ENCODE results near the gene NDUFS3.

NDUFS3 gene

DNA sequence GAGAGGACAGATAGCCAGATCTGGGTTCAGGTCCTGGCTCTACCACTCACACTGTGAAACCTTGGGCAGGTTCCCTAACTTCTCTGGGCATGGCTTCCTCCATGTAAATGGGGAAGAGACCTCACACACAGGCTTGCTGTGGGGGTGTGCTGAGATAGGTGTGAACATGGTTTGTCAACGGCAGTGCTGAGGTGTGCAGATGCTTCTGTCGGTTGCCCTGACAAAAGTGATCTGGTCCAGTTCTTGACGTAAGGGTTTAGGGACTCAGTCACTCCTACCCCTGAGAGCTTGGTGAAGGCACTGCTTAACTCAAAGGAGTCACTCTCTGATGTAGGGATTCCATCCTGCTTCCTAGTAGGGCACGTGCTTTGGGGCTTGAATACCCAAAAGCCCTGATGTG lies 13.4 kb downstream of the NDUFS3 start:
- FAIRE-seq, result no peak

DNA sequence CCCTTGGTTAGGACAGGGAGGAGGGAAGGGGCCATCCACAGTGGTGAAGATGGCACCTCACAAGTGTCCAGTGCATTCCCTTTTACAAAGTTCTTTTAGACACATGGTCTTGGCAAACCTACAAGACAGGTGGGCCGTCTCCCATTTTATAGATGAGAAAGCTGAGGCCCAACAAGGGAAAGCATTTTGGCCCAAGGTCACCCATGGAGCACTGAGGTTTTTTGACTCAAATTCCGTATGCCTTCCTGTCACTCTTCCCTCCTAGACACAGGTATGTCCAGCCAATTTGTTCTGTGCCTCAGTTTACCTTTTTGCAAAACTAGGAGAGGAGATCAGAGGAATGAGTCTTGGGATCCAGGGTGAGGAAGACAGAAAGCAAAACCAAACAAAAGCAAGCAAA lies 14.1 kb downstream of the NDUFS3 start:
- no peak for FAIRE-seq

- no peak for FAIRE-seq
Measured at GRCh38 chr11:47593492-47593933, 14.6 kb downstream of the NDUFS3 start.

GRCh38 chr11:47593934-47594855 lies 15.3 kb downstream of the NDUFS3 start, which contains the start of gene C1QTNF4:
TSS of gene C1QTNF4 (minus strand) at chr11:47594411. CDS start at chr11:47590810, 3,601 bp downstream.
- no peak for FAIRE-seq

- FAIRE-seq, result no peak
Measured at GRCh38 chr11:47595029-47595428, 16.2 kb downstream of the NDUFS3 start.

DNA sequence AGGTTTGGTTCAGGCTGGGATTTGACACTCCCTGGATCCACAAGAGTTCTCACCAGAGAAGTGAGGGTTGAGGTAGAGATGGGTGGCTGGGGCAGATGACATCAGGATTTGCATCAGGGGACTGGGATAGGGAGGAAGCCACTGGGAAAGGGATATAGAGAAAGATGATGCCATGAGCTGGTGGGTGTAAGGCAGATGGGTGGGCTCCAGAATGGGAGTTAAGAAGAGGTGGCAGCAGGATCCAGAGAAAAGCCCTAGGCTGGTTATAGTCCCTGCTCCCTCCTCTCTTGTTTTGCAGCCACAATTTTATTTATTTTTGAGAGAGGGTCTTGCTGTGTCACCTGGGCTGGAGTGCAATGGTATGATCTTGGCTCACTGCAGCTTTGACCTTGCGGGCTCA lies 17.1 kb downstream of the NDUFS3 start:
- FAIRE-seq, result no peak

GRCh38 chr11:47599902-47600301 lies 21.0 kb downstream of the NDUFS3 start:
- FAIRE-seq, result no peak

- FAIRE-seq, result no peak
Measured at GRCh38 chr11:47603295-47603694, 24.4 kb downstream of the NDUFS3 start.

GRCh38 chr11:47605921-47606320 lies 27.0 kb downstream of the NDUFS3 start:
- FAIRE-seq, result no peak

GRCh38 chr11:47606731-47607130 lies 27.9 kb downstream of the NDUFS3 start:
- no peak for FAIRE-seq

DNA sequence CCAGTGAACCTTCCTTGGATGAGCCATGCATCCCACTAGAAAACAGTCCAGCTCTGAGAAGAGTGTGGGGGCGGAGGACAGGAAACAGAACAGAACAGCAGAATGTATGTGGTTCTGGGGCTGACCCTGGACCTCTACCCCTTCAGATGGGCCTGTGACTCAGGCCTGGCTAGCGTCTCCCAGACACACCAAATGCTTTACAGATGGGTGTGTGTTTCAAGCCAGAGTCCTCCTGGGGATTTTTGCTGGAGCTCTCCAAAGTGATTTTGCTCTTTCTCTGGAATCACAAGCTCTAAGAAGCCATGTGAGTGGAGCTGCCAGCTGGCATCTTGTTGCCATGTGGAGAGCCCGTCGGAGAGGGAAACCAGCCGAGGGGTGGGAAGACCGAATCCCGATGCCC lies 28.5 kb downstream of the NDUFS3 start:
- no peak for FAIRE-seq

- FAIRE-seq, result no peak
Measured at GRCh38 chr11:47609675-47610074, 30.8 kb downstream of the NDUFS3 start.

DNA sequence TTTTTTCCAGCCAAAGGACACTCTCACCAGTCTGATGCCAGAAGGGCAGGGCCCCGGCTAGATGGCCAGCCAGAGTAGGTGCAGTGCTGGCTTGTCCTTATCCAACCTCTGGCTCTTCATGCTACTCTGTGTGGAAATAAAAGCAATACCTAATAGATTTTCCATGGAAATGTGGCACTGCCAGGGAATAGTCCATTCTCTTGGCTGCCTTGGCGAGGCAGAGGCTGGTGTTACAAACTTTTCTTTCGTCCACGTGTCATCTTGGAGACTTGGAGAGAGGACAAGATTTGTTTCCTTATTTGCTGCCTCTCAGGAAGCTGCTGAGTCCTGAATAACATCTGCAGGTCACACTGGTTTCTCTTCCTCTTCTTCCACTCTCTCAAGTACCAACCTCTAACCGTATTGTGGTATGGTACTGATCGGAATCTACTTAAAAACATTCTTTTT lies 32.5 kb downstream of the NDUFS3 start:
- no peak for FAIRE-seq

GRCh38 chr11:47615249-47615648 lies 36.4 kb downstream of the NDUFS3 start:
- FAIRE-seq, result no peak

- no peak for FAIRE-seq
Measured at GRCh38 chr11:47616726-47617416, 38.0 kb downstream of the NDUFS3 start.

- no peak for FAIRE-seq
Measured at GRCh38 chr11:47617417-47617809, 38.5 kb downstream of the NDUFS3 start.

DNA sequence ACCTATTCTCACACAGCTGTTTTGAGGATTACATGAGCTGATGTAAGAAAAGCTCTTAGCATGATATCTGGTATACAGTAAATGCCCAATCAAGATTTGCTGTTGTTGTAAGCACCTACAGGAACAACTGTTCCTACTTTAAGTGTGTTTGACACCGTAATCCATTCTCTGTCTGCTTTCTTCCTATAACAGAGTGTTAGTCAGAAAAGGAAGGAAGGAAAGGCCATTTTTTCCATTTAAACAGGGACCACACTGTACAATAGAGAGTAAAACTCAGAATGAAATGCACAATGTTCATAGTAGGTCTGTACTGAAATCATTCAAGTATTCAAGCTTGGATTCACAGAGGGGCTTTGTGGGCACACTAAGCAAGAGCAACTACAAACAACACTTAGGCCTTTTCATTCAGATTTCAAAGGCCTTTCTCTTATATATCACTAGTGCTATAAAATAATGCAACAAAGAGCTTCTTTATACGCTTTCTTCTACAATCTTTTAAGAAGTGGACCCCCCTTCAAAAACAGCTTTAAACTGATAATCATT lies 42.0 kb downstream of the NDUFS3 start:
- FAIRE-seq, result no peak

GRCh38 chr11:47626234-47626633 lies 47.4 kb downstream of the NDUFS3 start:
- no peak for FAIRE-seq

- no peak for FAIRE-seq
Measured at GRCh38 chr11:47628026-47628425, 49.2 kb downstream of the NDUFS3 start.

DNA sequence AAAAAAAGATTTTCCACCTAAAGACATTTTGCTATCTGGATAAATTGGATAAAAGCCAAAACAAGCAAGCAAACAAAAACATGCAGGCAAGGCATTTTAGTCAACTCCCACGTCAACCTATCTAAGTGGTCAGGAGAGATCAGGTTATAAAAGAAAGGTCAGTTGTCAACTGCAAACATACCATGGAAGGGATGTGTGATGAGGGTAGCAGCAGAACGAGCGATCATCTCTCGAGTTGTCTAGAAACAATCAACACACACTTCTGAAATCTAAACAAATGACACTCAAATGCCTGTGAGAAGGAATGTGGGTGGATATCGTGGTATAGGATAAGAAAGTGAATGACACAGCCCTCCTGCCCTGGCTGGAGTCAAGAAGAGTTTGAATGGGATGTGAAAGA lies 52.6 kb downstream of the NDUFS3 start:
- FAIRE-seq, result no peak
